GM13977 (cell line): ENCODE measurements around the gene TEX2.

ENCODE experiments used
- DNase-seq: peaks from one replicate; pipeline ENCODE4 v3.0.0; 2012; ENCODE audit warnings: low spot score
- in situ Hi-C: fragments of 300-500 bp; cut with MboI; formaldehyde crosslinking; loops from one replicate; pipeline ENCODE4 v1.12.0; 2022; ENCODE audit warnings: low sequenced_read_pairs, low pct_unique_long_range_greater_than_20kb, mixed read lengths, inconsistent platforms; ENCODE audit not compliant: unreplicated experiment
- TF ChIP-seq, protein P1 (sequence below): IDR thresholded peaks from 2 replicates; pipeline ENCODE4 v1.5.1; 2012; ENCODE audit warnings: mild to moderate bottlenecking, control low read depth; ENCODE audit not compliant: insufficient read depth; ENCODE audit errors: extremely low read depth, missing control alignments

Gene TEX2

DNA sequence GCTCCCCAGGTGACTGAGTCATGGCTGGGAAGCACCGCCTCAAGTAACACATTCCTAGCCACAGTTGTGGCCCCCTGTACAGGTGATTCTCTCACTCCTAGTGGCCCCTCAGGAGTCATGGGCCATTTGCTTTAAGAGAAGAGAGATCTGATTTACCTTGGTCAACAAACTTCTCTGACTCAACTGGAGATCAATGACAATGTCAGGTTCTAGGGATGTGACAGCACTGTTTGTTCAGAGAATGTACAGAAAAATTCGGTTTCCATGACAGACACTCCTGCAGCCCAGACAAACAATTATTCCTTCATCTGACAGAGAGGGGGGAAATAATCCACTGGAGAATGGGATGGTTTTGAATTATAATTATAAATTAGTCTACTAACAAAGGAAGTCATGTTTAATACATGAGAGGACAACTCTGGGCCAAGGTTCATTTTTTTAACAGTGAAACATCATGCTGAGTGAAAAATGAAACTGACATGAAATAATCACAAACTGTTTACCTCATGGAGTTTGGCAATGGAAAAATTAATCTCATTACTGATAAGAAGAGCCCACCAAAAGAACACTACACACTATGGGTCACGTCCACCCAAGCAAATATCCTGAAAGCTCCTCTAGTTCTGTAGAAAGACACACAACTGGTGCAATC lies 142.8 kb downstream of the TEX2 start:
- in situ Hi-C loops, result no loop called here
- TF ChIP-seq, protein P1, sequence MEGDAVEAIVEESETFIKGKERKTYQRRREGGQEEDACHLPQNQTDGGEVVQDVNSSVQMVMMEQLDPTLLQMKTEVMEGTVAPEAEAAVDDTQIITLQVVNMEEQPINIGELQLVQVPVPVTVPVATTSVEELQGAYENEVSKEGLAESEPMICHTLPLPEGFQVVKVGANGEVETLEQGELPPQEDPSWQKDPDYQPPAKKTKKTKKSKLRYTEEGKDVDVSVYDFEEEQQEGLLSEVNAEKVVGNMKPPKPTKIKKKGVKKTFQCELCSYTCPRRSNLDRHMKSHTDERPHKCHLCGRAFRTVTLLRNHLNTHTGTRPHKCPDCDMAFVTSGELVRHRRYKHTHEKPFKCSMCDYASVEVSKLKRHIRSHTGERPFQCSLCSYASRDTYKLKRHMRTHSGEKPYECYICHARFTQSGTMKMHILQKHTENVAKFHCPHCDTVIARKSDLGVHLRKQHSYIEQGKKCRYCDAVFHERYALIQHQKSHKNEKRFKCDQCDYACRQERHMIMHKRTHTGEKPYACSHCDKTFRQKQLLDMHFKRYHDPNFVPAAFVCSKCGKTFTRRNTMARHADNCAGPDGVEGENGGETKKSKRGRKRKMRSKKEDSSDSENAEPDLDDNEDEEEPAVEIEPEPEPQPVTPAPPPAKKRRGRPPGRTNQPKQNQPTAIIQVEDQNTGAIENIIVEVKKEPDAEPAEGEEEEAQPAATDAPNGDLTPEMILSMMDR, result no peak
- no peak for DNase-seq

GRCh38 chr17:64117981-64118979 lies 144.8 kb downstream of the TEX2 start:
- TF ChIP-seq, protein P1, result no peak
- in situ Hi-C loops, result no loop called here
- no peak for DNase-seq

DNA sequence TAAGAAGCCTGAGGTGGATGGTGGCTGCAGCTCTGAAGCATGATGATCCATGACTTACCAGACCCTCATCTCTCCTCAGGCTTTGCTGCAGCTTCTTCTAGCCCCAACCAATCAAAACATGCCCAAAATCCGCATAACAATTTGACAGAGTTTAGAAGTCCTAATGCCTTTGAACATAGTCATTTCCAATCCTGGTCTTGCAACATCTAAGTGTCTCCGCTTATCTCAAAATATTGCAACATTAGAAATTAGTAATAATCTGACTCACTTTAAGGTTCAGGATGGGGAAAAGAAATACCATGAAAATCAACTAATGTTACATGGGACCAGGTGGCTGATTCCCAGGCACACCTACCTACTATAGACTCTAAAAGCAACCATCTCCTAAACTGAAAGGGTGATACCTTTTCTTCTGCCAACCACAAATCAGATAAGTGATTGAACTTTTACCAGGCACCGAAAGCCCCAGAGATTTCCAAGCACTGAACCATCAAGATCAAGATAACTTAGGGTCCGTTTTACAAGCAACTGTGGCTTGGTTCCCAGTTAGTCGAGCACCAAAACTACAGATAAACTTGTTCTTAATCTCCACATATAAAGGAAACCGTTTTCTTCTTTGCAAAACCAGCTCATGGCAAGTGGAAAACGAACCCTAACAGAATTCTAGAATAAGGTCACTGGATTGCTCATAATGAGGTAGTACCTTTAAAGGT lies 147.1 kb downstream of the TEX2 start:
- in situ Hi-C loops, result no loop called here
- TF ChIP-seq, protein P1, result no peak
- no peak for DNase-seq

GRCh38 chr17:64115043-64115698 lies 147.9 kb downstream of the TEX2 start:
- DNase-seq, result no peak
- in situ Hi-C loops, result no loop called here
- TF ChIP-seq, protein P1, result no peak

DNA sequence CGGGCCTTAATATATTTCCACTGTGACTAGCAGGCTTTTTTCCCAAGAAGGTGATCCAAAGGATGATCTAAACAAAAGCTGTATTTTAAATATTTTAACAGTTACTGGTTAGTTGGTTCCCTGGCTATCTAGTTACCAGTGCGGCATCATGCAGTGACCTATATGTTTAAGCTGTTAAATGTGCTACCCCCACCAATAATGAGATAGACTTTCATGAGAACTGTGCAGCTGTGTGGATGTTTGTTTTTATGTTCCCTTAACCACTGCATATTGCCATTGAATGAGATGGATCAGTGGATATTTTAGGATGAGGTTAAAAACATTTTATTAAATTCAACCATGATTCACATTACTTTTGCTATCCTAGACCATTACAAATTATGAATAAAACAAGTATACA lies 150.1 kb downstream of the TEX2 start:
- no peak for DNase-seq
- in situ Hi-C loops, result no loop called here

More for the DNA sequence above, 150.1 kb downstream of the TEX2 start:
- TF ChIP-seq, protein P1, result no peak
